HL-60/S4 treated with phorbol 12-myristate 13-acetate at 8.2 ng/mL for 4 days and 3 days (cell line): Measurements from ENCODE around the gene HCFC1.

Experiments
- in situ Hi-C: fragments of 300-500 bp; cut with MboI; formaldehyde crosslinking; loops from 2 replicates; pipeline ENCODE4 v1.15.0; 2022; ENCODE audit warnings: low sequenced_read_pairs

HCFC1 gene

GRCh38 chrX:153959649-153960048, 12.0 kb downstream of the HCFC1 start:
- in situ Hi-C loops: no loop called here

GRCh38 chrX:153958605-153959004, 13.0 kb downstream of the HCFC1 start:
- in situ Hi-C loops: no loop called here

DNA sequence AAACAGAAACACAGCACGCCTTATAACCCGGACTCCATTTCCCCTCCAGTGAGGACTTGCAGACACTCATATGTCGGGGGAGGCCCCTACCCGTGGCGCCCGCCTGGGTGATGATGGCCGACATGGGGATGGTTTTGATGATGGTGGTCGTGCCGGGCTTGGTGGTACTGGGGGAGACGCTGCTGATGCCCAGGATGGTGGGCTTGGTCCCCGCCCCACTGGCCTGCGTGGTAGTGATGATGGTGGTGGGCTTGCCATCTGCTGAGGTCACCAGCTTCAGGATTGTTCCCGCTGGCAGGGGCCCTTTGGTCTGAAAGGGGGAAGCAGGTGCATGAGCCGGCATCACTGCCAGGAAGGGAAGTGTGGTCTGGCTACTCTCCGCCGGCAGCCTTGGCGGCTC, 14.4 kb downstream of the HCFC1 start:
- in situ Hi-C loops: no loop called here

DNA sequence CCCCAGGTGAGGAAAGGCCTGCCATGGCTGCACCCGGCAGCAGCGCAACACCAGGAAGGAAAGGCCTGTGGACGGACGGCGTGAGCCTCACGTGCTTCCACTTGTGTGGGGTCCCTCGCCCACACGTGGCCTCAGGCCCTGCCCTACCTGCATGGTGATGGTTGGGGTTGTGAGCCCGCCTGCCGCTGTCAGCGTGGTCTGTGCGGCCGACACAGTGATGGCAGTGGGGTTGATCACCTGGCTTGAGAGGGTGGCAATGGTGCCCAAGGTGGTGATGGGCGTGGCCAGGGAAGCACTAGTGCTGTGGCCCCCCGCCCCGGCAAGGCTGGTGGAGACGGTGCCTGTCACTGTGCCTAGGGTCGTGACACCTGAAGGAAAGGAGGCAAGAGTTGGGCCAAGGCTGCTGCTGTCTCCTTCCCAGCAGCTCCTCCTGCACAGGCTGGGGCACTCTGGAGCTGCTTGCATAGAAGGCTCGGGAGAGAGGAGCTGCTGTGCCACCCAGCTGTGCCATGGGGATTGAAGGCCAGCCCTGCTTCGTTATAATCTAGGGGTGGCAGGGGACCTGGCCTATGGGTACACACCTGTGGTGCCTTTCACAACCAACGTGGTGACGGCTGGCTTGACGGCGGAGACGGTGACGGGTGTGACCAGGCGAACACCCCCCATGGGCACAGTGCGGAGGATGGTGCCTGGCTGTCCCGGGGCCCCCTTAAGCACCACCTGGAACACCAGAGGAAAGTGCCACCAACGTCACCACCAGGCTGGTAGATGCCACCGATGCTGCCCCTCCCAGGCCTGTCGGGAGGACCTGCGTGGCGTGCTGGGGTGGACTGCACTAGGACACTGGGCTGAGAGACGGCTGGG, 15.3 kb downstream of the HCFC1 start:
- in situ Hi-C loops: no loop called here

GRCh38 chrX:153955228-153955732, 16.3 kb downstream of the HCFC1 start:
- in situ Hi-C loops: no loop called here

DNA sequence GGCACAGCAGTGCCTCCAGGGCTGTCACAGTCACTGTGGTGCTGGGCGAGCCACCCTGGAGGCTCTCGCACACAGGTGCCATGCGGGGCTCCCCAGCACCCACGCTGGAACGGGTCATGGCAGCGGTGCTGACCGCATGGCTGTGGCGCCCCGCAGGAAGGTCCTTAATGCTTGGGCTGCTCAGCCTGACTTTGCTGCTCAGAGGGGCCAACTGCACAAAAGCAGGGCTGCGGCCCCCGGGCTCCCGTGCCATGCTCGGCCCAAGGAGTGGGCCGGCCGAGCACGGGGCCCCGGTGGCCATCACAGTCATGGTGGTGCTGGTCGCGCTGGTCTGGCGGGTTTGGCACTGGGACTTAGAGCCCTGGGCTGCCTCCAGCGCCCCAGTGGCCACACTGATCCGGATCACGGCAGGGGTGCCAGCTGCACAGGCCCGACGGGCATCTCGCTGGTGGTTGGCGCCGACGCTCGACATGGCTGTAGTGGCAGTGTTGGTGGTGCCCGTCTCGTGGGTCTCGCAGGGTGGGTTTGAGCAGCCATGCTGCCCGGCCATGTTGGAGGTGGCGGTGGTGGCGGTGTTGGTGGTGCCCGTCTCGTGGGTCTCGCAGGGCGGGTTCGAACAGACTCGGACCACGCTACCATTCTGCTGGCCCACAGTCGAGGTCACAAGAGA, 16.9 kb downstream of the HCFC1 start:
- in situ Hi-C loops: no loop called here

- in situ Hi-C loops: no loop called here
These were observed 17.6 kb downstream of the HCFC1 start for GRCh38 chrX:153953892-153954557.

DNA sequence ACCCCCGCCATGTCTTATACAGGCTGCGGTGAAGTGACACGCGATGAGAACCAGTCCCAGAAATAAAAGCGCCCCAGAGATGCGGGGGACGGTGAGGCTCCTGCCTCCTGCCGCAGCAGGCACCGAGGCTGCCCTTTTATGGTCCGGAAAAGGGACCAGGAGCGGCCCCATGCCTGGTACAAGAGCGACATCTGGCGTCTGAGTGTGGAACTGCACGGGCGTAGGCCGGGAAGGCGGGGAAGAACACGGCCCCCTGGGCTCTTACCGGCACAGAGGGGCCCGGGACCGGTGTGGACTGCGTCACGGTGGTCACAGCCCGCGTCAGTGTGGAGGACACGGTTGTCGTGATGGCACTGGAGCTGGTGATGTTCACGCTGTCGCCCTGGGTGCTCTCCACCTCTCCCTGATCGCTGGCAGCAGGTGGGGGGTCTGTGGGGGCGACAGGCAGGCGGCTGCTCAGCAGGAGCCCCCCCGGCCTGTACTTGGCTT, 18.2 kb downstream of the HCFC1 start:
- in situ Hi-C loops: no loop called here

GRCh38 chrX:153952373-153953026, 19.1 kb downstream of the HCFC1 start:
- in situ Hi-C loops: no loop called here

- in situ Hi-C loops: no loop called here
These were observed 19.8 kb downstream of the HCFC1 start for GRCh38 chrX:153951683-153952372.

DNA sequence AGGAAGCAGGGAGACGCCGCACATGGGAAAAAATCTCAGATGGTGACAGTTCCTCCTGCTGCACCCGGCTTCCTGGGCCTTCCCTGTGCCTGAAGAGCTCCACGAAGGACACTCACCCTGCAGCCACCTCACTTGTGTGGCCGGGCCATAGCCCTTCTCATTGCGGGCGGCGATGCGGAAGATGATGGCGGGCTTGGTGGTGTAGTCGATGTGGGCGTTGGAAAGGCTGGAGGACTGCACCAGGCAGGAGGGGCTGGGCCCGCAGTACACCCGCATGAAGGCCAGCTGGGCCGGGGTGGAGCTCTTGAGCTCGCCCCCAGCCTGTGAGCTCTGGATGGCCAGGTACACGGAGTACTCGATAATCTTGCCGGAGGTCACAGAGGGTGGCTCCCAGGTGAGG, 21.5 kb downstream of the HCFC1 start:
- in situ Hi-C loops: no loop called here

- in situ Hi-C loops: no loop called here
These were observed 22.5 kb downstream of the HCFC1 start for GRCh38 chrX:153948847-153949805.

GRCh38 chrX:153948002-153948466, 23.6 kb downstream of the HCFC1 start:
- in situ Hi-C loops: no loop called here

GRCh38 chrX:153947009-153947769, 24.4 kb downstream of the HCFC1 start:
- in situ Hi-C loops: no loop called here

GRCh38 chrX:153945956-153946943, 25.4 kb downstream of the HCFC1 start:
- in situ Hi-C loops: no loop called here

DNA sequence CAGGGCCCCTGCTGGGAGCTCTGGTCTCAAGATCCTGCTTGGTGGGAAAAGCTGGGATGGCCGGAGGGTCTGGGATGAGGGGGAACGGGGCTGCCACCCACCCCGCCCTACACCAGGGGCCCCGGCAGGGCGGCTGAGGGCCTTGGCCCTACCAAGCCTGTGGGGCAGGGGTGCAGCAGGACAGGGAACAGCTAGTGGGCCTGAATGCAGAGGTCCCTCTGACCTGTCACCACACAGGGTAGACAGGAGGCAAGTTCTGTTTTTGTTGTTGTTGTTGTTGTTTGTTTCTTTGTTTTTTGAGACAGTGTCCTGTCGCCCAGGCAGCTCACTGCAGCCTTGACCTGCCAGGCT, 26.8 kb downstream of the HCFC1 start:
- in situ Hi-C loops: no loop called here

DNA sequence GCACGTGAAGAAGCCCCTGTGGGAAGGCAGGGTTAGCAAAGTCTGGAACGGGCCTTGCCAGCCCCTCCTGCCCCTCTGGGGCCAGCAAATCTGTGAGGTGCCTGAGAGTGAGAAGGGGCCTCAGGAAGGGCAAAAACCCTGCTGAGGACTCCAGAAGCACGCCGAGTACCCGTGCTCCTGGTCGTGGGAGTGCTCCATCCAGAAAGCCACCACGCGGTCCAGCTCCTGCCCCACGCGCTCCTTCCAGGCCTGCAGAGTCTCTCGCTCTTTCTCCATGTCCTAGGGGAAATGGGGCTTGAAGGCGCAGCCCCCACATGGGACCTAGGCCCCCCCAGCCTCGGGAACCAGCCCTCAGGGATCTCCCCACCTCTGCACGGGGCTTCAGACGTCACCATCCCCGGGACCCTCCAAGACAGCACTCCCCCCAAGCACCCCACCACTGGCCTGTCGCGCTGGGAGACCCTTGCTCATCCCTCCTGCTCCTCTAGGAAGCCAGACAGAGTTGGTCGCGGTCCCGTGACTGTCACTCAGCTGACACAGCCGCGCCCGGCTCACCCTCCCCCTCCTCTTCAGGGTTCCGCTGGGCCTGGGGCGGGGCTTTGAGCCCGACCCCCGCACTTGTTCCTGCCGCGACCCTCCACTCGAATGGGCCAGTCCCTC, 27.3 kb downstream of the HCFC1 start, which contains the start of gene RENBP:
TSS of gene RENBP (minus strand) at position 504 of the 660 bp plus-strand sequence. CDS start at position 471, 33 bp downstream.
- in situ Hi-C loops: no loop called here
